ENCODE results near the gene HAUS2. TPM values are rescaled to one million over a fixed set of nuclear protein-coding genes. Genes with fewer than 3 reads are reported as not detected.

HAUS2 gene
- total and polyA plus RNA-seq, 8 donors = 5.4 to 9.0 (median 7.5) TPM

DNA sequence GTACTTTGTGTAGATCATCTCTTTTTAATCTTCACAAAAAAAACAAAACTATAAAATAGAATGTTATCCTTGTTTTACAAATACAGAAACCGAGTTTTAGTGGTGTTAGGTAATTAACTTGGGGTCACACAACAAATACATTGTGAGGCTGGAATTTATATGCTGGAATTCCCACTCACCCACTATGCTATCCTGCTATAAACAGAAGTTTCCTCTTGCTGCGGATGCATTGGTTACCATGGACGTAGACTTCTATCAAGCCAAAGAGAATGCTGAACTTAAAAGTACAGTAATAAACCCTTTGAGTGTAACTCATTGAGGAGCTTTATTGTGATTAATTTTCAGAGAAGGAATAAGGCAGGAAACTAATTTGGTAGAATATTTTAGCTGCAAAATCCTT is 44.0 kb upstream of the HAUS2 start:
- H3K4me3 ChIP-seq = no peak overlapping the region
- no peak overlapping the region for H3K27ac ChIP-seq
- WGBS, 2 donors = 70 to 75% methylated on average over 3 of the region's 3 CpGs
- peaks cover 0 to 9% (median 0%) of the 10 kb centered on the region in 3 donors for H3K4me1 ChIP-seq
- no peak for ATAC-seq
- intact Hi-C loops (cut with DNase I) = no loop called here
- H3K27me3 ChIP-seq = no peaks in the 10 kb centered on the region
- no peaks in the 10 kb centered on the region for H3K36me3 ChIP-seq
- FAIRE-seq = no peak
- H3K9me3 ChIP-seq = no peaks in the 10 kb centered on the region
- DNase-seq = no peak
- TF ChIP-seq, protein P1, sequence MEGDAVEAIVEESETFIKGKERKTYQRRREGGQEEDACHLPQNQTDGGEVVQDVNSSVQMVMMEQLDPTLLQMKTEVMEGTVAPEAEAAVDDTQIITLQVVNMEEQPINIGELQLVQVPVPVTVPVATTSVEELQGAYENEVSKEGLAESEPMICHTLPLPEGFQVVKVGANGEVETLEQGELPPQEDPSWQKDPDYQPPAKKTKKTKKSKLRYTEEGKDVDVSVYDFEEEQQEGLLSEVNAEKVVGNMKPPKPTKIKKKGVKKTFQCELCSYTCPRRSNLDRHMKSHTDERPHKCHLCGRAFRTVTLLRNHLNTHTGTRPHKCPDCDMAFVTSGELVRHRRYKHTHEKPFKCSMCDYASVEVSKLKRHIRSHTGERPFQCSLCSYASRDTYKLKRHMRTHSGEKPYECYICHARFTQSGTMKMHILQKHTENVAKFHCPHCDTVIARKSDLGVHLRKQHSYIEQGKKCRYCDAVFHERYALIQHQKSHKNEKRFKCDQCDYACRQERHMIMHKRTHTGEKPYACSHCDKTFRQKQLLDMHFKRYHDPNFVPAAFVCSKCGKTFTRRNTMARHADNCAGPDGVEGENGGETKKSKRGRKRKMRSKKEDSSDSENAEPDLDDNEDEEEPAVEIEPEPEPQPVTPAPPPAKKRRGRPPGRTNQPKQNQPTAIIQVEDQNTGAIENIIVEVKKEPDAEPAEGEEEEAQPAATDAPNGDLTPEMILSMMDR (IDR thresholded peaks at IDR 0.05) = no peak

DNA sequence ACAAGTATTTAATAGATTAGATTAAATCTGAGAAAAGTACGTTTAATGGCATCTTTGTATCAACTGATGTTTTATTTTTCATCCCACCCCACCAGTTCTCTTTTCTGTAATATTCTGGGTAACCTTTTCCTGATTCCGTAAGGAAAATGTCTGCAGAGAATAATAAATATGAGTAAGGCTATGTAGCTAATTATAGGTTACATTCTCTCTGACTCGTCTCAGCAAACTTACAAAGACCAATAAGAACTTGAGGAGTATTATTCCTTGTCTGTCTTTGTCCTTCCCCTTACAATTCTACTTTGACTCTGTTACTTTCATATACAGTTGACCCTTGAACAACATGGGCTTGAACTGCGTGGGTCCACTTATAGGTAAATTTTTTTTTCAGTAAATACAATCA is 41.1 kb upstream of the HAUS2 start:
- H3K27me3 ChIP-seq = no peaks in the 10 kb centered on the region
- intact Hi-C loops (cut with DNase I) = no loop called here
- H3K36me3 ChIP-seq = no peaks in the 10 kb centered on the region
- FAIRE-seq (no peak), ATAC-seq (no peak), DNase-seq (no peak)
- 80 to 82% methylated on average over 4 of the region's 4 CpGs for WGBS, 2 donors
- TF ChIP-seq, protein P1 (IDR thresholded peaks at IDR 0.05) = no peak
- no peaks in the 10 kb centered on the region for H3K4me1 ChIP-seq
- no peak overlapping the region for H3K4me3 ChIP-seq
- H3K27ac ChIP-seq = no peak overlapping the region
- H3K9me3 ChIP-seq = no peaks in the 10 kb centered on the region

DNA sequence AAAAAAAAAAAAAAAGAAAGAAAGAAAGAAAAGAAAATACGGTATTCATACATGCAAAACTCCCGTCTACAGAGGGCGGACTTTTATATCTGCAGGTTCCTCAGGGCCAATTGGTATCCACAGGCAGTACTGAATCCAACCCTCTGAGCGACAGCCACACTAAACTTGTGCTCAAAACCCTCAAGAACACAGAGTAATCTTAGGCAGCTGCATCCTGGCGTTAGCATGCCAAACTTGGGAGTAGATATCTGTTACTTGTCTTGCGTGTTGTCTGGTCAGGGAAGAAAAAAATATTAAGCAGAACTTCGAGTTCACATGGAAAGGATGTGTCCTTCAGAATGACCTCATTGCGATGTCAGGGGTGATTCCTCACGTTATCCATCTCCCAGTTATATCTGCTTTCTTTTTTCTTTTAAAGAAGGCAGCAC is 40.4 kb upstream of the HAUS2 start:
- H3K27me3 ChIP-seq = no peaks in the 10 kb centered on the region
- no peaks in the 10 kb centered on the region for H3K36me3 ChIP-seq
- H3K9me3 ChIP-seq = no peaks in the 10 kb centered on the region
- WGBS, 2 donors = 76 to 77% methylated on average over 9 of the region's 9 CpGs
- no peak for ATAC-seq
- TF ChIP-seq, protein P1 (IDR thresholded peaks at IDR 0.05) = no peak
- no peak overlapping the region for H3K4me3 ChIP-seq
- intact Hi-C loops (cut with DNase I) = no loop called here
- no peak for FAIRE-seq
- no peak for DNase-seq
- H3K27ac ChIP-seq = no peak overlapping the region
- no peaks in the 10 kb centered on the region for H3K4me1 ChIP-seq

DNA sequence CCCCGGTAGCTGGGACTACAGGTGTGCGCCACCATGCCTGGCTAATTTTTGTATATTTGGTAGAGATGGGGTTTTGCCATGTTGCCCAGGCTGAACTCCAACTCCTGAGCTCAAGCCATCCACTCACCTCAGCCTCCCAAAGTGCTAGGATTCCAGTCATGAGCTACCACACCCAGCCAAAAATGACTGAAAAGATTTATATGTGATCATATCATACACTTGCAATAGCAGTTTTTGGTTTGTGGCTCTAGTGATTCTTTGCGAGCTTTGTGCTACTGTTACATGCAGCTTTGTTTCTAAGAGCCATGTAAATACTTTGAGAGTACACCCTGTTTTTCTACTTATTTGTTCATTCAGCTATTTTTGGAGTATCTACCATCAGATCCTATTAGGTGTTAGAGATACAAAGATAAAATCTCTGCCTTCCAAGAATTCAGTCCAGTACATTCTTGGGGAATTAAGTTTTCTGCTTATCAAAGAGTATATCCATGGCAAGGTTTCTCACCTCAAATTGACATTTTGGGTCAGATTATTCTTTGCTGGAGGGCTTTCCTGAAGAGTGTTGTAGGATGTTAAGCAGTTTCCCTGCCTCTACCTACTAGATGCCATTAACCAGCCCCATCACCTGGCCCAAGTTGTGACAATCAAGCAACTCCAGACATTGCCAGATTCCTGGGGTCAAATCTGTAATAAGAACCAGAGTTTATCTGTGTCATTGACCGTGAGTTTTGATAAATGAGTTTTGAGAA is 38.2 kb upstream of the HAUS2 start:
- no peak for ATAC-seq
- 86 to 91% methylated on average over 4 of the region's 4 CpGs for WGBS, 2 donors

DNA sequence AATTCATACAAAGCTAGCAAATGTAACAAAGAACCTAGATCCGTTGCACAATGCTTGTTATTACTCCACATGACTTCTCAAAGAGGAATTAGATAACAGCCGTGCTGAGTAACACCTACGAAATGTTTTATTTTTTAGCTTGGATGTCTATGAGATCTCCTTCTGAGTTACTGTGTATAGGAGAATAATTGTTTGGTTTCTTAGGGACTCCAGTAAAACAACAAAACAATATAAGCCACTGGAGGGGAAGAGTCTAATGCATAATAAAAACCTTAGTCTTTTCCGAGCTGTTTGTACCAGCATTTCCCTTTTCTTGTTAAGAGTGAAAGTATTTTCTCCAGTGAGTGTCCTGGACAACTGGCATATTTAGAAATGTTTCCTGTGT is 37.6 kb upstream of the HAUS2 start:
- Histone ChIP-seq H3K27ac (peak overlapping the region in 1 of 4 donors; percentile 2), H3K9me3 (no peaks in the 10 kb centered on the region), H3K27me3 (no peaks in the 10 kb centered on the region), H3K36me3 (no peaks in the 10 kb centered on the region), H3K4me3 (no peak overlapping the region), H3K4me1 (no peaks in the 10 kb centered on the region)
- intact Hi-C loops (cut with DNase I) = no loop called here
- ATAC-seq = peak in 2 of 4 donors; percentile 35 to 51
- TF ChIP-seq, protein P1 (IDR thresholded peaks at IDR 0.05) = no peak
- FAIRE-seq = no peak
- 55 to 58% methylated on average over 4 of the region's 4 CpGs for WGBS, 2 donors
- no peak for DNase-seq

More for the DNA sequence above, 38.2 kb upstream of the HAUS2 start:
- TF ChIP-seq, protein P1 (IDR thresholded peaks at IDR 0.05) = no peak
- H3K36me3 ChIP-seq = no peaks in the 10 kb centered on the region
- intact Hi-C loops (cut with DNase I) = no loop called here
- DNase-seq = no peak
- H3K9me3 ChIP-seq = no peaks in the 10 kb centered on the region
- no peaks in the 10 kb centered on the region for H3K4me1 ChIP-seq
- no peak for FAIRE-seq
- no peak overlapping the region for H3K4me3 ChIP-seq
- peak overlapping the region in 1 of 4 donors; percentile 2 for H3K27ac ChIP-seq
- no peaks in the 10 kb centered on the region for H3K27me3 ChIP-seq

Measured in pancreas (tissue), 10 donors.